Heart right ventricle (tissue), 16 donors: Measurements from ENCODE around the gene OR13C2. TPM values are rescaled to one million over a fixed set of nuclear protein-coding genes. Genes with fewer than 3 reads are reported as not detected.
"Not testable (repeated sequence)": the region's sequence is repeated elsewhere in the genome, so short reads cannot be mapped to it uniquely, and the experiment has no call there.

Source experiments
- ATAC-seq, 8 donors: fragments of 200-7000 bp; cut with Tn5 transposase; one replicate each; pipeline ENCODE4 v1.9.1; 2020; ENCODE audit warnings: mild to moderate bottlenecking in 8 of 8, moderate library complexity in 8 of 8, moderate number of reproducible peaks in 1 of 8
- DNase-seq, 2 donors: peaks; one replicate each; pipeline ENCODE4 v3.0.0-alpha.2; 2020
- H3K27ac ChIP-seq, 10 donors: fragments of 200-600 bp; sonication (generic) in 2 of 10; one replicate each; pipeline versions ENCODE4 v1.5.0 to v1.8.0; 2020 to 2022; ENCODE audit warnings: mild to moderate bottlenecking in 3 of 10
- H3K27me3 ChIP-seq, 7 donors: fragments of 200-600 bp; one replicate each; pipeline ENCODE4 v1.8.0; 2021 to 2022; ENCODE audit warnings: mild to moderate bottlenecking in 2 of 7
- H3K36me3 ChIP-seq, 9 donors: fragments of 200-600 bp; sonication (generic) in 1 of 9; one replicate each; pipeline versions ENCODE4 v1.5.0 to v1.8.0; 2020 to 2022; ENCODE audit warnings: mild to moderate bottlenecking in 2 of 9
- H3K4me1 ChIP-seq, 9 donors: fragments of 200-600 bp; sonication (generic) in 1 of 9; one replicate each; pipeline versions ENCODE4 v1.5.0 to v1.8.0; 2020 to 2022; ENCODE audit warnings: mild to moderate bottlenecking in 4 of 9
- H3K4me3 ChIP-seq, 10 donors: fragments of 200-600 bp; sonication (generic) in 2 of 10; one replicate each; pipeline versions ENCODE4 v1.5.0 to v1.8.0; 2020 to 2022; ENCODE audit warnings: mild to moderate bottlenecking in 7 of 10, moderate library complexity in 2 of 10
- H3K9me3 ChIP-seq, 11 donors: fragments of 200-600 bp in 10 of 11; sonication (generic) in 2 of 11; one replicate each; pipeline versions ENCODE4 v1.5.0 to v1.8.0; 2013 to 2022; ENCODE audit warnings: mild to moderate bottlenecking in 2 of 11, control low read depth in 1 of 11, moderate library complexity in 1 of 11
- WGBS, 2 donors: extraction: QIAGEN DNeasy Blood & Tissue Kit; methylation state at CpG; one replicate each; pipeline ENCODE4 v1.1.7; 2013; ENCODE audit warnings: inconsistent platforms in 1 of 2; 5-methylcytosine and 5-hydroxymethylcytosine counted together
- intact Hi-C, 10 donors: fragments of 100-400 bp; cut with DNase I; formaldehyde crosslinking; loops; one replicate each; pipeline versions ENCODE4 v1.11.1 to v1.14.2; 2022
- long read RNA-seq, 3 donors: library from polyadenylated mRNA; unstranded; transcript quantifications; one replicate each; pipeline ENCODE4 v2.0.0, GENCODE V29; 2020 to 2021
- polyA plus RNA-seq, 2 donors: library from polyadenylated mRNA; stranded (reverse); fragments of 200-250 nt; gene quantifications; one replicate each; pipeline ENCODE4 v1.2.3, GENCODE V29; 2013
- total RNA-seq, 10 donors: library from RNA; stranded (reverse); fragmentation: NEBNext Ultra II Directional in 3 of 10; extraction: Animal tissue kit (Norgen Biotek cat#: 25700) in 3 of 10; gene quantifications; one replicate each; pipeline versions ENCODE4 v1.2.1 to v1.2.4, GENCODE V29; 2021 to 2023
- TF ChIP-seq, protein P1 (sequence below), 9 donors: fragments of 200-600 bp; sonication (generic) in 2 of 9; IDR thresholded peaks; one replicate each; pipeline versions ENCODE4 v1.5.0 to v1.8.0; 2021 to 2022; ENCODE audit warnings: antibody characterized with exemption in 9 of 9, mild to moderate bottlenecking in 5 of 9, moderate library complexity in 1 of 9
- donor health status: Arrhythmogenic right ventricular cardiomyopathy.
- donor health status: ischemic (EF 13 %, LVEDD 7.1; RV severe dilation, severe dysfunction).
- donor health status: healthy with polysubstance abuse.
- donor health status: DM: no; HTN: yes; CAD: no.
- donor health status: DM: no; HTN: no; CAD: no.
- donor health status: ischemic (EF 25% LVEDD 6.9; RV normal size, moderate dysfunction).
- donor health status: ischemic (EF 25% LVEDD 5.7; RV mildly dilated, moderate dysfunction).
- donor health status: healthy.
- donor health status: DM: yes; HTN: yes; CAD: no.
- donor health status: Ischemic cardiomyopathy.
- donor health status: ischemic (EF 35%, LVEDD 5.7; RV mildly dilated, moderate dysfunction).
- donor health status: nonischemic (EF 11% LVEDD 7.7; RV severe dilation, severe dysfunction).
- donor health status: DM: yes; HTN: yes; CAD: no.
- donor health status: PGD.
- donor health status: ischemic (EF 29% LVEDD 5.4; RV normal size, mild dysfunction).
- donor health status: nonischemic (EF 23%, LVEDD 6.1; RV moderate dilation, normal function).

OR13C2 gene, protein sequence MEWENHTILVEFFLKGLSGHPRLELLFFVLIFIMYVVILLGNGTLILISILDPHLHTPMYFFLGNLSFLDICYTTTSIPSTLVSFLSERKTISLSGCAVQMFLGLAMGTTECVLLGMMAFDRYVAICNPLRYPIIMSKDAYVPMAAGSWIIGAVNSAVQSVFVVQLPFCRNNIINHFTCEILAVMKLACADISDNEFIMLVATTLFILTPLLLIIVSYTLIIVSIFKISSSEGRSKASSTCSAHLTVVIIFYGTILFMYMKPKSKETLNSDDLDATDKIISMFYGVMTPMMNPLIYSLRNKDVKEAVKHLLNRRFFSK
- not detected for total RNA-seq
- polyA plus RNA-seq: not detected
- long read RNA-seq, donor 1: 0 reads
- long read RNA-seq, donor 2: 0 reads
- long read RNA-seq, donor 3: 0 reads

DNA sequence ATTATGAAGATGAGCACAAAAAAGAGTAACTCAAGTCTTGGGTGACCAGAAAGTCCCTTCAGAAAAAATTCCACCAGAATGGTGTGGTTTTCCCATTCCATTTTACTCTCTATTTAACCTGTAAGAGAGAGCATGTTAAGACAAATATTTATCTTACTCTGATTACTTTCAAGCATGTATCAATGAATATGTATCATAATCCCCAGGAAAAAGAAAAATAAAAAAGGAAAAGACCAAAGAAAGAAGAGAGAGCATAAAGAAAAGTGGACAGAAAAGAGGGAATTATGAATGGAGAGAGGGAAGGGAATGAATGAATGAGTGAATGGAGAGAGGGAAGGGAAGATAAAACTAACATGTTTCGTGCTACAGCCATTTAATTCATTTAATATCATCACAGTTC lies at the start of gene OR13C2:
Gene OR13C2, minus strand, starts transcription at position 101 of the 400 bp plus-strand sequence. Its CDS starts 0 bp downstream, at position 101.
- WGBS, 2 donors: 57% methylated on average over 1 of the region's 1 CpG
- H3K4me3 ChIP-seq, intact Hi-C loops, H3K4me1 ChIP-seq, ATAC-seq, H3K27ac ChIP-seq, H3K36me3 ChIP-seq, DNase-seq, H3K9me3 ChIP-seq, H3K27me3 ChIP-seq: not testable (repeated sequence)

DNA sequence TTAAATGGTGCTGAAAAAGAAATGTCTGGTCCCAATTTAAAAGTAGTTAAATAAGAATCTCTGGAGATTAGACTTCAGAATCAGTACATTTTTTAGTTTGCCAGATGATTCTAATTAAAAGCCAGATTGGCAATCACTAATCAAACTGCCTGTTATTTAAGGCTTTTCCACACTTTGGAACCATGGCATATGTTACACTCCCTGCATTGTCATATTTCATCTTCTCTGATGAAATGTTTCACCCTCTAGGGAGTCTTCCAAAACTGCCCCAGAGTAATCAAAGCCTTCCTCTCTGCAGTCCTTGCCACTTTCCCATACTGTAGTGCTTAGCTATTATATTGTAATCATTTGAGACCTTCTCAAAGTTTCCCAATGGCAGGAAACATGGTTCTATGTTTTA lies 30.0 kb upstream of the OR13C2 start:
- intact Hi-C loops: no loop called here
- no peak overlapping the region for H3K27ac ChIP-seq
- TF ChIP-seq, protein P1, sequence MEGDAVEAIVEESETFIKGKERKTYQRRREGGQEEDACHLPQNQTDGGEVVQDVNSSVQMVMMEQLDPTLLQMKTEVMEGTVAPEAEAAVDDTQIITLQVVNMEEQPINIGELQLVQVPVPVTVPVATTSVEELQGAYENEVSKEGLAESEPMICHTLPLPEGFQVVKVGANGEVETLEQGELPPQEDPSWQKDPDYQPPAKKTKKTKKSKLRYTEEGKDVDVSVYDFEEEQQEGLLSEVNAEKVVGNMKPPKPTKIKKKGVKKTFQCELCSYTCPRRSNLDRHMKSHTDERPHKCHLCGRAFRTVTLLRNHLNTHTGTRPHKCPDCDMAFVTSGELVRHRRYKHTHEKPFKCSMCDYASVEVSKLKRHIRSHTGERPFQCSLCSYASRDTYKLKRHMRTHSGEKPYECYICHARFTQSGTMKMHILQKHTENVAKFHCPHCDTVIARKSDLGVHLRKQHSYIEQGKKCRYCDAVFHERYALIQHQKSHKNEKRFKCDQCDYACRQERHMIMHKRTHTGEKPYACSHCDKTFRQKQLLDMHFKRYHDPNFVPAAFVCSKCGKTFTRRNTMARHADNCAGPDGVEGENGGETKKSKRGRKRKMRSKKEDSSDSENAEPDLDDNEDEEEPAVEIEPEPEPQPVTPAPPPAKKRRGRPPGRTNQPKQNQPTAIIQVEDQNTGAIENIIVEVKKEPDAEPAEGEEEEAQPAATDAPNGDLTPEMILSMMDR (IDR thresholded peaks at IDR 0.05): no peak

DNA sequence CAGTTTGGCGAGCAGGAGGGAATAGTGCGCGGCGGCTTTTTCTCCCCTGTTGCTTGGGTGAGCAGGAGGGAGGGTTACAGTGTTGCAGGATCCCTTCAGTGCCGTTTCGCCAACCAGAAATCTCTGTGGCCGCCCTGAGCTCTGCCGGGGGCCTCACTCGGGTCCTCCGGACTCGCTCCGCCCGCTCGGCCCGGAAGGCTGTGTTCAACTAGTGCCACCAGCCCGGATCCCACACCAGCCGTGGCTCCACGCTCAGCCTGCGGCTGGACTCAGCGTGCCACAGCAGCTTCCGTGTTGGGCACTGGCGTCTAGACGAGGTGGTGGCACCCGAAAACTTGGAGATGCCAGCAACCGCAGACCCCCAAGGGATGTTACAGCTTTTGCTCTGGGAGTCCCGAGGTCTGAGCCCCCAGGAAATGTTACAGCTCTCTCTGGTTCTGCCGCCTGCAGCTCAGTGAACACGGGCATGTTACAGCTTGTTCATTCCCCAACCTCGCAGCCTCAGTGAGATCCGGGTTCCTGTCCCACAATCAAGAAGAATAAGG lies 28.6 kb upstream of the OR13C2 start:
- Histone ChIP-seq H3K4me3 (no peak overlapping the region), H3K27ac (no peak overlapping the region), H3K36me3 (no peaks in the 10 kb centered on the region), H3K27me3 (peaks cover 0 to 7% (median 0%) of the 10 kb centered on the region in 7 donors), H3K4me1 (no peaks in the 10 kb centered on the region), H3K9me3 (peaks cover 0 to 33% (median 8%) of the 10 kb centered on the region in 11 donors)
- no peak for DNase-seq
- no peak for ATAC-seq
- TF ChIP-seq, protein P1 (IDR thresholded peaks at IDR 0.05): no peak
- WGBS, 2 donors: 93 to 95% methylated on average over 30 of the region's 30 CpGs
- intact Hi-C loops: no loop called here

More for the DNA sequence above, 30.0 kb upstream of the OR13C2 start:
- Histone ChIP-seq H3K4me3 (no peak overlapping the region), H3K4me1 (no peaks in the 10 kb centered on the region), H3K36me3 (no peaks in the 10 kb centered on the region), H3K9me3 (peaks cover 0 to 47% (median 17%) of the 10 kb centered on the region in 11 donors), H3K27me3 (no peaks in the 10 kb centered on the region)
- DNase-seq: no peak
- ATAC-seq: no peak

DNA sequence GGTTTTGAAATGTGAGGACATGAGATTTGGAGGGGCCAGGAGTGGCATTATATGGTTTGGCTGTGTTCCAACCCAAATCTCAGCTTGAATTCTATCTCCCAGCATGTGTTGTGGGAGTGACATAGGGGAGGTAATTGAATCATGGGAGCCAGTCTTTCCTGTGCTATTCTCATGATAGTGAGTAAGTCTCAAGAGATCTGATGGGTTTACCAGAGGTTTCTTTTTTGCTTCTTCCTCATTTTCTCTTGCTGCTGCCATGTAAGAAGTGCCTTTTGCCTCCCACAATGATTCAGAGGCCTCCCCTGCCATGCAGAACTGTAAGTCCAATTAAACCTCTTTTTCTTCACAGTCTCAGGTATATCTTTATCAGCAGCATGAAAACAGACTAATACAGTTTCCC lies 20.5 kb upstream of the OR13C2 start:
- DNase-seq, ATAC-seq, H3K9me3 ChIP-seq, H3K27ac ChIP-seq, H3K27me3 ChIP-seq, intact Hi-C loops, H3K36me3 ChIP-seq, H3K4me1 ChIP-seq, H3K4me3 ChIP-seq: not testable (repeated sequence)

DNA sequence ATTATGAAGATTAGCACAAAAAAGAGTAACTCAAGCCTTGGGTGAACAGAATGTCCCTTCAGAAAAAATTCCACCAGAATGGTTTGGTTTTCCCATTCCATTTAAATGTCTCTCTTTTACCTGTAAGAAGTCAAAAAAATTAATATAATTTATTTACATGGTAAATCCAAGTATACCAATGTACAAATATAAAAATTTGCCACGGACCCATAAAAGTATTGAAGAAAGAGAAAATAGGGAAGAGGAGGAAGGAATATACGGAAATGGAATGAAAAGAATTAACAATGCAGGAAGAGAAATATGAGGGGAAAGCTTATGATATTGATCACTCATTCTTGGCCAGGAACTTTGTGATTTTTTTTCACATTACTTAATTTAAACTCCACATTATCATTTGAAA lies 12.7 kb upstream of the OR13C2 start, which contains the start of gene OR13C9:
Gene OR13C9, minus strand, starts transcription at position 101 of the 400 bp plus-strand sequence. Its CDS starts 0 bp downstream, at position 101.
- Histone ChIP-seq H3K4me1 (no peaks in the 10 kb centered on the region), H3K9me3 (peaks cover 0 to 5% (median 0%) of the 10 kb centered on the region in 11 donors), H3K36me3 (no peaks in the 10 kb centered on the region), H3K27me3 (no peaks in the 10 kb centered on the region), H3K27ac (no peak within 1 kb of the TSS), H3K4me3 (no peak within 1 kb of the TSS)
- TF ChIP-seq, protein P1 (IDR thresholded peaks at IDR 0.05): no peak
- 59 to 83% methylated on average over 2 of the region's 2 CpGs for WGBS, 2 donors
- DNase-seq (no peak), ATAC-seq (no peak)
- intact Hi-C loops: no loop called here
